Hindlimb muscle (tissue), 1 donor: Measurements from ENCODE around the gene AKR1A1. TPM values are rescaled to one million over a fixed set of nuclear protein-coding genes. Genes with fewer than 3 reads are reported as not detected.
"Not testable (repeated sequence)": the region's sequence is repeated elsewhere in the genome, so short reads cannot be mapped to it uniquely, and the experiment has no call there.

Source experiments
- DNase-seq: peaks from one replicate; pipeline ENCODE4 v3.0.0-alpha.2; 2013
- polyA plus RNA-seq: library from polyadenylated mRNA; unstranded; fragments of 120-200 nt; gene quantifications from one replicate; pipeline ENCODE4 v1.2.1, GENCODE V29; 2013; ENCODE audit not compliant: insufficient read length

AKR1A1 gene
- polyA plus RNA-seq, 1 donor, result 77.2 TPM

DNA sequence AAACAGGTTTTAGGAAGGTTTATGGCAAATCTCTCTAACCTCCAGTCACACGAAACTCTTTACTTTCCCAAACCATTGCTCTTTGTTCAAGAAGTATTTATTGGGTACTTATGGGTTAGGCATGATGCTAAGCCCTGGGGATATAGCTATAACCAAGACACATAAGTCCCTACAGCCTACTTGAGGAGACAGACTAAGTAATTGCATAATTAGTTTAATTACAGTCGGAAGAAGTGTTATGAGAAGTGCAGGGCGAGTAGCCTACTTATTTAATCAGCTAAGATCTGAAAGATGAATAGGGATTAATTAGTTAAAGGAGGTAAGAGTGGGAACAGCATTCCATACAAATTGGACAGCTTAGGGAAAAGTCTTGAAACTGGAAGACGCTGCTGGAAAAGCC lies 20.0 kb downstream of the AKR1A1 start:
- DNase-seq, result no peak

DNA sequence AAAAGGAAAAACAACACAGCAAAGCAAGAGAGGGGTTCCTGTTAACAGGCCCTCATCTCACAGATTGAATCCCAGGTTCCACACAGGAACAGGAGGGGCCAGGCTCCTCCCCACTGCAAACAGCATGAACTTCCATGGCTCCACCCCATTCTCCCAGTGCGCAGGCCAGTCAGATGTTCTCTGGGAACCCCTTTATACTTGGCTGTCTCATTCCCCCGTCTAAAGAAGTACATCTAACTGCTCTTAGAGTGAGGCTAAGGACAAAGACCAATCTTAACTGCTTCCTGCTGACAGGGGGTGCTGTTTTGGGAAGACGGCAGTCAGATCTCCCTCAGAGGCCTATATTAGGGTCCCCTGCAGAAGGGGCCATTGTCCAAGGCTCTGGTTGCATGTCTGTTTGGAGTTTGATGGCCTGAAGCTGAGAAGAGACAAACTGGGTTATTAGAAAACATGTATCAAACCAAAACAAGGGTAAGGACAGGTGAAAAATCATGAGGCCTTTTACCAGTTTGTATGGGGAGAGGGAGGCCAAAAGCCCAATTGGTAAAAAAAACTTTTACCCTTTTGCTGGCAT lies 22.7 kb downstream of the AKR1A1 start:
- no peak for DNase-seq

DNA sequence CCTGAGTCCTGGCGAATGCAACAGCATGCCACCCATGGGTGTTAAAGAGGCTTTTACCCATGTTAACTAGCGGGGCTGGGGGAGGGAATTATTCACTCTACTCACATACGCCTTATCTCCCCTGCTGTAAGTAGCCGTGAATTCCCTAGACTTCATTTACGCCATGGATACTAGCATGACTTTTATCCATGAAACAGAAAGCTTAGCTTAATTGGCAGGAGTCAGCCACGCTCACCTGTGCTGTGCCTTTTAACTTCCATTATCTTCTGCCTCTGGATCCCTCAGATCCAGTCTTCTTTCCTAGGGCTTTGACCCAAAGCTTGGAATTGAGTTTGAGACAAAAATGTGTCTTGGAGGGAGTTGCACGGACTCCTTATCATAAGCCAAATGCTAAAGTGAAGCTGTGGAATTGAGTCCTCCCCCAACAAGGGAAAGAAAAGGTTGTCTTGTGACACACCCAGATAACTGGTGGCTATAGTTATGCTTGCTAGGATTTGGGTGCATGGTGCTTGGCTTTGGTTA lies 23.5 kb downstream of the AKR1A1 start:
- DNase-seq, result no peak

DNA sequence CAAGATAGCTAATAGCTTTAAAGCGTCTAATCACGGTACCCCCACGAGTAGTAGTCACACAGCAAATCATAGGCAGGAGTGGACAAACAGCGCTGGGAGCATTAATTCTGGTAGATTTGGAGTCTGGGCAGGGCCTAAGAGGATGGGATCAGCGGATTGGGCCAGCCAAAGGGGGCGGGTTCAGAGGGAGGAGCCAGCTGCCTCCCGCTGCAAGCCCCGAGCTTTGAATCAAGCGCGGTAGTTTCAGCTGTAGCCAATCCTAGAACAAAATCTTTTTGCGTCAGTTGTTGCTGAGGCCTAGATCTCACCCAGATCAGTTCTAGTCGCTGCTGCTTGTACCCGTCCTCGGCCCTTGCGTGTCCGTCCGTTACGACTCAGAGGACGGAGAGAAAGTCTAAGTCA lies 32.6 kb downstream of the AKR1A1 start:
- peak; percentile 98 for DNase-seq

DNA sequence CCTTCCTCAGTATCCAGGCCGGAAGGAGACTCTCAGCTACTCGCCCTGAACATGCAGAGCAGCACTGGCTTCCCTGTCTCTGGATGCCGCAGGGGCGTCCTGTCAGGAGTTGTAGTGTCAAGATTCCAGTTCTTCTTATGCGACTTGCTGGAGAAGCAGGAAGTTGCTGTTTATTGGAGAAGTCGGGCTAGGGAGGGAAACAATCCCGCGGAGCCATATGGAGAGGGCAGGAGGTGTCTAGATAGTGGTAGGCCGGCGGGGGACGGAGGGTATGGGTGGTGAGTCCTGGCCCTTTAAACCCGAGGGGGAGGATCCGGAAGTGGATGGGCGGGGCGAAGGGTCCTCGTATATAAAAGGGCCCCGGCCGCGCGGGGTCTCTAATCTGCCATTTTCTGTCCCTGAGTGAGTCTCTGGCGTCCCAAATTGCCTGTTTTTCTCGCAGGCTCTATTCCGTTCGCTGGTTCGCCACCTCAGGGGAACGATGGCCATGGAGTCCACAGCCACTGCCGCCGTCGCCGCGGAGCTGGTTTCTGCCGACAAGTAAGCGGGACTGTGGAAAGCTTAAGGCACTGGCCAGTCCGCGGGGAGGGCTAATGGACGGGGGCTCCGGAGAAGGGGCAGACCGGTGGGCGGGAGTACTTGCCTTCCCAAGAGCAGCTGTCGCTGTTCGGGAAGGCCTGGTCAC lies 33.2 kb downstream of the AKR1A1 start, which contains the start of gene NASP:
Gene NASP, plus strand, starts transcription at position 376 of the 685 bp plus-strand sequence. Its CDS starts 106 bp downstream, at position 482.
- DNase-seq, result peak; percentile 92

DNA sequence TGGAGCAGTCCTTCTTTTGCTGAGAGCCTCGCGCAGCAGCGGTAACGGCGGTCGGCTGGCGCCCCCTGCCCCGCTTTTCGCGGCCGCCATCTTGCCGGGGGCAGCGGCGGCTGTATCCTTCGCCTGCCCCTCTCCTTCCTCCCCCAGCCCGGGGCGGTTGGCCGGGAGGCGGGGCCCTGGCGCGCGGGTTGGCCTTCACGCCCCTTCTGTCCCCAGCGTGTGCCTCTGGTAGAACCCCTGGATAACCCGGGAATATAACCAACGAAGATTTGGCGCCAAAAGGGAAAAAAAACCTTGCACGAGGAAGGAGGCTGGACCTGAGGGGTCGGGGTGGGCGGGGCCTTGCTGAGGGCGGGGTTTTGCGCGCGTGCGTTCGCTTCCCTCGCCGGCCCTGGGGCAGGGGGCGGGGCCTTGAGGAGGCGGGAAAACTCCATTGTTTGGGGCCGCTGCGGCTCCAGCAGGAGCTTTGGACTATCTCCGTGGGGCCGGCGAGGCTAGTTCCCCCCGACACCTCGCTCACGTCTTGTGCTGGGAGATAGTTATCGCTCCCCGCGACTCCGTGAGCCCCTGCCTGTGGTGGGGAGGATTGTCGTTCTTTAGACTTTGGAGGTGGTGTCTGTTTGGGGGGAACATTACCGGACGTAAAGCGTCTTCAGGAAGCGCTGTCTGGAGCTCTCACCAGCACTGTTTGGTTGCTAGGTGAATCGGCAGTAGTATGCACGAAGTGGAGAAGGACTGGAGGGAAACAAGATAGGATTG lies 33.9 kb downstream of the AKR1A1 start:
- peak; percentile 91 for DNase-seq

DNA sequence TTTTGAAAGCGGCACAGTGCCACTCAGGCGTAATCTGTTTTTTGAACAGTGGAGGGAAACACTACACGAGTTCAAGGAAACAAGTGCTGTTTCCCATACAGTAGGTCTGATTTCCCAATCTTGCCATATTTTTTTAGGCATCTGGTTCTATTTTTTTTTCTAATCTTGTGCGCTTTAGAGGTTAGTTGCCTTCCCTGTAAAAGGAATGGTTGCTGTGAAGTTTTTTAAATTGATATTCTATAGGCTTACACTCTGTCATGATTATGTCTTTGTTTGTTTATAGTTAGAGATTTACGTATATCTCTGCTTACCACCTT lies 34.4 kb downstream of the AKR1A1 start:
- DNase-seq, result no peak

DNA sequence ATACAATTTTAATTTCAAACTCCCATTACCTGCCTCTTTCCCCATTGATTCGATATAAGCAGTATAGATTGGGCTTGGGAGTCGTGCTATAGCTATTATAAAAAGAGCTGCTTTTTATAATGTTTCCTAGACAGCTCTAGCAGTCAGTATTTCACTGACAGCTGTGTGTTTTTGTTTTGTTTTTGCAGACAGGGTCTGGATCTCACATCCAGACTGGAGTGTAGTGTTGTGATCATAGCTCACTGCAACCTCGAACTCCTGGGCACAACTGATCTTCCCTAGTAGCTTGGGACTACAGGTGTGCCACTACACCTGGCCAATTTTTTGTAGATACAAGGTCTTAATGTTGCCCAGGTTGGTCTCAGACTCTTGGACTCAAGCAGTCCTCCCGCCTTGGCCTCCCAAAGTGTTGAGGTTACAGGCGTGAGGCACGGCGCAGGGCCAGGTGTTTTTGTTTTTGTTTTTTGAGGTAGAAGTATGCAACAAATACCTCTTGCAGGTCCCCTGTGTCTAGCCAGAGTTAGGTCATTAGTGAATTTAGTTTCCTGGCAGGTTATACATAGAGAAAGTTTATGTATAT lies 35.0 kb downstream of the AKR1A1 start:
- DNase-seq, result no peak

DNA sequence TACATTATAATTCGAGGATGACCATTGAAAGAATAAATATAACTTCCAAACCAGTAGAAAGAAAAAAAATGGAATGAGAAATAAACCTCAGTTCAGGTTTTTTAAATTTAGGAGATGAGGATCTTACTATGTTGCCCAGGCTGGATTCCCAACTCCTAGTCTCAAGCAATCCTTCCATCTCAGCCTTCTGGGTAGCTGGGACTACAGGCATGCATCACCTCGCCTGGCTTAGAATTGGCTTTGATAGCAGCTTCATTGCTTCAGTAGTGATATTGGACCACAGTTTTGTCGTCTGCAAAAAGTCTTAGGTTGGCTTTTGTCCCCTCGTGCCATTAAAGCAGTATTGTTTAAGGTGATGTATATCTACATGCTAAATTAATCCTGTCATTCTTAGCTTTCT lies 36.1 kb downstream of the AKR1A1 start:
- no peak for DNase-seq

DNA sequence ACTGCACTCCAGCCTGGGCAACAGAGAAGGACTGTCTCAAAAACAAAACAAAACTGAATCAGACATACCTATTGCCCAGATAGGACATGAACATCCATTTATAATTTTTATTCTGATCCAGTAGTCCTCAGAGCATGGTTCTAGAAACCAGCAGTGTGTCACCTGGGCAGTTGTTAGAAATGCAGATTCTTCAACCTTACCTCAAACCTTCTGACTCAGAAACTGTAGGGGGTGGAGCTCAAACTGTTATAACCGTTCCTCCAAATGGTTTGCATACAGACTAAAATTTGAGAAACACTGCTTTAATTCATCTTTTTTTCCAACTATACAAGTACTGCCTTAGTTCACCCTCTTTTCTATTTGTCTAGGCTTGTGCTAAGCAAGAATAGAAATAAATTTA lies 39.2 kb downstream of the AKR1A1 start:
- DNase-seq, result no peak

DNA sequence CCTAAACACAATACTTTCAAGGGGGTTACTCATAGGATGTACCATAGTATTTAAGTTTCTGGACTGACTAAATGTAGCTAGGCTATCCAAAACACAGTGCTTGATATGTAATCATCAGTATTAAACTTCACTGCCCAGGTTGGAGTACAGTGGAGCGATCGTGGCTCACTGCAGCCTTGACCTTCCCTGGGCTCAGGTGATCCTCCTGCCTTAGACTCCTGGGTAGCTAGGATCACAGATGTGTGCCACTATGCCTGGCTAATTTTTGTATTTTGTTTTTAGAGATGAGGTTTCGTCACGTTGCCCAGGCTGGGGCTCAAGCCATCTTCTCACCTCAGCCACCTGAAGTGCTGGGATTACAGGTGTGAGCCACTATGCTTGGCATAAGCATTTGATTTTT lies 43.8 kb downstream of the AKR1A1 start:
- no peak for DNase-seq

DNA sequence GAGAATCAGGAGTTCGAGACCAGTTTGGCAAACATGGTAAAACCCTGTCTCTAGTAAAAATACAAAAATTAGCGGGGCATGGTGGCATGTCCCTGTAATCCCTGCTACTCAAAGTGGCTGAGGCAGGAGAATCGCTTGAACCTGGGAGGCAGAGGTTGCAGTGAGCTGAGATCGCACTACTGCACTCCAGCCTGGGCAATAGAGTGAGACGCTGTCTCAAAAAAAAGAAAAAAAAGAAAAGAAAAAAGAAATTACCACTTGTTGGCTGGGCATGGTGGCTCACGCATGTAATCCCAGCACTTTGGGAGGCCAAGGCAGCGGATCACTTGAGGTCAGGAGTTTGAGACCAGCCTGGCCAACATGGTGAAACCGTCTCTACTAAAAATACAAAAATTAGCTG lies 46.1 kb downstream of the AKR1A1 start:
- DNase-seq, result not testable (repeated sequence)

DNA sequence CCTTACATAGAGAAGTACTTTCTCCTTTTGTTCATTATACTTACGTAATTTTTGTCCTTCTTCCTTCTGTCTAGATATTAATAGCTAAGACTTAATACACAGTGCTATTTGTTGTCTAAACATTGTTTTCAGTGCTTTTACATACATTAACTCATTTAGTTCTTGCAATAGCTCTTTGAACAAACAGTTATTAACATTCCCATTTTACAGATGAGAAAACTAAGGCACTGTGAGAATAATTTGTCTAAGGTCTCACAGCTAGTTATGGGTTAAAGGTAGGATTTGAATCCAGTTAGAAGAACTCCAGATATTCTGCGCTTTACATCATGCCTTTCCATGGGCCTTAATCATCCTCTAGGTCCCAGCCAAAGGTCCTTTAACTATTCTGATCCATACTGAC lies 53.6 kb downstream of the AKR1A1 start:
- no peak for DNase-seq

DNA sequence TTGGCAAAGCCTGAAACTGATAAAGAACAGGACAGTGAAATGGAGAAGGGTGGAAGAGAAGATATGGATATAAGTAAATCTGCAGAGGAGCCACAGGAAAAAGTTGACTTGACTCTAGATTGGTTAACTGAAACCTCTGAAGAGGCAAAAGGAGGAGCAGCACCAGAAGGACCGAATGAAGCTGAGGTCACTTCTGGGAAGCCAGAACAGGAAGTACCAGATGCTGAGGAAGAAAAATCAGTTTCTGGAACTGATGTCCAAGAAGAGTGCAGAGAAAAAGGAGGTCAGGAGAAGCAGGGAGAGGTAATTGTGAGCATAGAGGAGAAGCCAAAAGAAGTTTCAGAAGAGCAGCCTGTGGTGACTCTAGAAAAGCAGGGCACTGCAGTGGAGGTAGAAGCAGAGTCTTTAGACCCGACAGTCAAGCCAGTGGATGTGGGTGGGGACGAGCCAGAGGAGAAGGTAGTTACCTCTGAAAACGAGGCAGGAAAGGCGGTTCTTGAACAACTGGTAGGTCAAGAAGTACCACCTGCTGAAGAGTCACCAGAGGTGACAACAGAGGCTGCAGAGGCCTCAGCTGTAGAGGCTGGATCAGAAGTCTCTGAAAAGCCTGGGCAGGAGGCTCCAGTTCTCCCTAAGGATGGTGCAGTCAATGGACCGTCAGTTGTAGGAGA lies 56.9 kb downstream of the AKR1A1 start:
- DNase-seq, result no peak

DNA sequence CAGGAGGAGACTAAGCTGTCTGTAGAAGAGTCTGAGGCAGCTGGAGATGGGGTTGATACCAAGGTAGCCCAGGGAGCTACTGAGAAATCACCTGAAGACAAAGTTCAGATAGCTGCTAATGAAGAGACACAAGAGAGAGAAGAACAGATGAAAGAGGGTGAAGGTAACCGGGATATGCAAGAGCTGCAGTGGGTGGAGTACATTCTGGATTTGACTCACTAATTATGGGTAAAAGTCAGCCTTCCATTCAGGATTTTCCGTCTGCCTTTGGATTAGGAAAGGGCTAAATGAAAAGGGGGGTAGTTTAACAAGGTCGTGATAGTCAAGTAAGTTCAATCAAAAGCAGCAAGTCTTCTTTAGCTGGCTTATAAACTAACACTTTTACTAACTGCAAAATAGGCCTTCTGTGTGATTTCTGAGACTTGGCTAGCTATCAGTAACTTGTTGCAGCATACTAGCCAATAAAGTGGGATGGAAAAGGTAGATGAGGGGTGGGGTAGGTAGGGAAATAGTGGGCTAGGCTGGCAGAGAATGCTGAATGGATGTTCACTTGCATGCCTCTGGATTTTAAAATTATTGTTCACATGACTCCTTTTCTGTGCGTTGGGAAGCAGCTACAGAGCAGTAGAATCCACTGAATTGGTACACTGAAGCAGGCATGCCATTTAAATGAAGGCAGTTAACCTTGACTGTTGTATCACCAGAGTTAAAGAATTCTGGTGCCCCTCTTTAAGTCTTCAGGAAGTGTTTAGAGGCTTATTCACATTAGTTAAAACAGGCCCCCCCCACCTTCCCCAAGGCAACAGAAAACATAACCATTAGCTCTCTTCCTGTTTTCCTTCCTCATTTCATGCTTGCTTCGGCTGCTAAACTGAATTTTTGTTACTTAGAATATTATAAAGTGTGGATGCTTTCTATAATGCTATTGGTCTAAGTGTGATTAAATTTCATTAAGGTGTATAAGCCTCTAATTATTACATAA lies 57.8 kb downstream of the AKR1A1 start:
- no peak for DNase-seq

DNA sequence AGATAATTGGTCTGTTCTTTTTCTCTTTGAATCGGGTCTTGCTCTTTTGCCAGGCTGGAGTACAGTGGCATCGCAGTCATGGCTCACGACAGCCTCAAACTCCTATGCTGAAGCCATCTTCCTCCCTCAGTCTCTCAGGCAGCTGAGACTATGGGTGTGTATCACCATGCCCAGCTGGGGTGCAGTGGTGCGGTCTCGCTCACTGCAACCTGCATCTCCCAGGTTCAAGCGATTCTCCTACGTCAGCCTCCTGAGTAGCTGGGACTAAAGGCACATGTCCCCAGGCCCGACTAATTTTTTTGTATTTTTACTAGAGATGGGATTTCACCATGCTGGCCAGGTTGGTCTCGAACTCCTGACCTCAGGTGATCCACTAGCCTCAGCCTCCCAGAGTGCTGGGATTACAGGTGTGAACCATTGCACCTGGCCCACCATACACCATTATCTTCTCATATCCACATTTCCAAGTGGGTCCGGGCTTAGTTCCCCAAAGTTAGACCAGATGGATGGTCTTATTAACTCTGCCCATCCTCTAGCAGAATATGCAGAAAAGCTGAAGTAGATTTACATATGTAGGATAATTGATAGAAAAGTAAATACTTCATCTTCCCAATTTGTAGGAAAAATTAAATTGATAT lies 60.1 kb downstream of the AKR1A1 start:
- no peak for DNase-seq

DNA sequence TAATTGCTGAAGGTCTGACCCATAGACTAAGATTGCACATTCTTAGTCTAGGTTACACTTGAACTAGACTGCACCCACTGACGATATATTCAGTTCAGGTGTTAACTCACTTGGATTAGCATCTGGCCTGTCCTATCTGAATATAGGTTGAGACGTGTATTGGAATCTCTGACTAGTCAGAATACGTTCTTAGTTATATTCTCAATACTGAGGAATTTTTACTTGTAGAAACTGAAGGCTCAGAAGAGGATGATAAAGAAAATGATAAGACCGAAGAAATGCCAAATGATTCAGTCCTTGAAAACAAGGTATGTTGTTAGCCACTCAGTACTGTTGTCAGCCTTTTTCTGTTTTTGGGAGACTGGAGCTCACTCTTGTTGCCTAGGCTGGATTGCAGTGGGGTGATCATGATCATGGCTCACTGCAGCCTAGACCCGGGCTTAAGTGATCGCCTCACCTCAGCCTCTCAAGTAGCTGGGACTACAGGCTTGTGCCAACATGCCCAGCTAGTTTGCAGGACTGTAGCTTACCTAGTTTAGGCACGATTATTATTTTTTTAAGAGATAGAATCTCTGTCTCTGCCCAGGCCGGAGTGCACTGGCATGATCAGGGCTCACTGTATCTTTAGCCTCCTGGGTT lies 62.4 kb downstream of the AKR1A1 start:
- no peak for DNase-seq

DNA sequence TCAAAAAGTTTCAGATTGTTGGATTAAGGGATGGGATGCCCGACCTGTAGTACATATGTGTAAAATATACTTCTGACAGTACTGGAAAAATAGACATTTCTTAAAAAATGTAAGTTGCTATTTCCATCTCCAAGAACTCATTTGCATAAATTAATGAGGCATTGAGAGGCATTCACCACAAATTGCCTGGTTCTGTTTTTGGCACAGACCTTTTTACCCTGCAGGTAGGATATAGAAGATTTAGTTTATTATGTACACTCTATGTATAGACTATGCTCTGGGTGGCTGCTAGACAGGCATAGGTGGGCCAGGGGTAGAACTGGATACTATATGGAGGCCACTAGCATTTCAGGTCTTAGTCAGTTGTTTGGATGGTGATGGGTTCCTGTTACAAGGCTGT lies 65.3 kb downstream of the AKR1A1 start:
- no peak for DNase-seq

DNA sequence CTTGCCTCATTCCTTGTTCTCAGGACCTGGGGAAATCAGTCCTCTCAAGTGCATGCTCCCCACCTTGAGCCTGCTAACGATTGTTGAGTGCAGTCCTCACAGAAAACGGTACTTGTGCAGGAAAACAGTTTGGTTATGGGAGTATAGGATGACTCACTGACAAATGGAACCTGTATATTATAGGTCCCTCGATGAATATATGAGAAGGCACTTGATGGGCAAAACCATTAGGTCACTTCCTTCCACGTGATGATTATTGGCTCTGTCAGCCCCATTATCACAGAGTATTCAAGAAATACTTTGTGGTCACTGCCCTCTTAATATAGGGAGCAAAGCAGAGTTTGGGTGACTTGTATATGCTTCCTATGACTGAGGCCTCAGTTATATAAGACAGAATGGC lies 67.0 kb downstream of the AKR1A1 start:
- no peak for DNase-seq

DNA sequence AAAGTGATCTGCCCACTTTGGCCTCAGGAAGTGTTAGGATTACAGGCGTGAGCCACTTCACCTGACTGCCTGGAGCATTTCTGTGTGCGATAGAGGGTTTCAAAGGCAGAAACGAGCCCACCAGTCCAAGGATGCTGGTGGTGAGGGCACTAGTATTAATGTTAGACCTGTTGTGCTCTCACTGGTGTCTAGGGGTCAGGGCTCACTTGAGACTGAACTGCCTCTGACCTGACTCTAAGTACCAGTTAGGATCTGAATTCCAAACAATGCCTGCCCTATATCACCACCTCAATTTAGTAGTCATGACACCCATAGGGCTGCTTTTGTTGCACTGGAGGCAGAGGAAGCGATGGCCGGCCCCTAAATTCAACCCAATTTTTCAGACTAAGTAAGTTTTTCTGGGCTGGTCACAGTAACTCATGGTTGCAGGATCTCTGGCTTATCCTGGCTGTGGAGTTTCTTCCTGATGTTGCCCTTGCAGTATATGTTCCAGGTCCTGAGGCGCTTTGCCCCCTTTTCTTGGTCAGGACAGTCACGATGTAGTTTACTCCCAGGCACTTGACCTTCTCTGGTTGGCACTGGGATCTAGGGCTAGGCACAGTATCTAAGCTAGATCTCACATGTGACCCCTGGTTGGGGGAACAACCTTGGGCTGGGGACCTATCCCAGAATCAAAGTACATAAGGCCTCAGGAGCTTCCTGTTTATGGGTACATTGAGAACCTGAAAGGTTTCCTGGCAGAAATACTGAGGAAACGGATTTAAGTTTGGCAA lies 68.7 kb downstream of the AKR1A1 start:
- DNase-seq, result no peak
